AG09309 (cell line): ENCODE data around the gene CRACR2B.

Experiments
- DNase-seq: peaks from one replicate; pipeline ENCODE4 v3.0.0-alpha.2; 2010; ENCODE audit warnings: low read depth
- H3K4me3 ChIP-seq: 2 replicates; pipeline ENCODE4 v1.5.1; 2011; ENCODE audit warnings: mild to moderate bottlenecking, low read depth, low read length, moderate library complexity; ENCODE audit not compliant: control insufficient read depth
- TF ChIP-seq, protein P1 (sequence below): IDR thresholded peaks from 2 replicates; pipeline ENCODE4 v1.5.1; 2011; ENCODE audit warnings: mild to moderate bottlenecking, low read depth, low read length, inconsistent platforms; ENCODE audit not compliant: insufficient read depth, control insufficient read depth; ENCODE audit errors: missing control alignments

Gene CRACR2B

DNA sequence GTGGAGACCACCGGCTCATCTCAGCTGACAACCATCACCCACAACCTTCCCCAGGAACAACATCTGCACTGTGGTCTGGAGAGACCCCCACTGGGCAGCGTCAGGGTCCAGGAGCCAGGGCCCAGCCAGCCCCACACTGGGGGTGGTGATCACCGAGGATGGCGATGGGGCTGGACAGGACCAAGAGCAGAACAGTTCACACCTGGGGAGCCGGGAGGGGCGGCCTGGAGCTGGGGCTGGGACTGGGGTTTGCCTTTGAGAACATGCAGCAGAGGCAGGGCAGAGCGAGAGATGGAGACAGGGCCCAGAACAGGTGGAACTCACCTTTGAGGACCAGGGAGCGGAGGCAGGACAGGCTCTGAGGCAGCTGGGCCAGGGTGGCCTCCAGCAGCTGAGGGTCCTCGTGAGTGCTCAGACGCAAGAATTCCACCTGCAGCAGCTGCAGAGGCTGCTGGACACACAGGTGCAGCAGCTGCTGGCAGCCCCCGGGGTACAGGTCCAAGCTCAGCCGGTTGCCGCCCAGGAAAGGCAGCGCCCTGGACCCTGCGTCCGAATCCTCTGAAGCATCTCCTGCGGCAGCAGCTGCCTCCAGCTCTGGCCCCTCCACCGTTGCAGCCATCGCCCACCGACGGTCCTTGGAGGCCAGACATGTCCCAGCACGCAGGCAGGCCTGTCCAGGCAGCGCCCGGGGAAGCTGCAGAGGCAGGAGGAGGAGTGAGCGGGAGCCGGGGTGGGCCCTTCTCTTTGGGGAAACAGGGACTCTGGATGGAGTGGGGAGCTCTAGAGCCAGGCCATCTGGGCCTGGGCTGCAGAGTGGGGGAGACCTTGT, 23.7 kb upstream of the CRACR2B start:
- no peak for DNase-seq
- TF ChIP-seq, protein P1, sequence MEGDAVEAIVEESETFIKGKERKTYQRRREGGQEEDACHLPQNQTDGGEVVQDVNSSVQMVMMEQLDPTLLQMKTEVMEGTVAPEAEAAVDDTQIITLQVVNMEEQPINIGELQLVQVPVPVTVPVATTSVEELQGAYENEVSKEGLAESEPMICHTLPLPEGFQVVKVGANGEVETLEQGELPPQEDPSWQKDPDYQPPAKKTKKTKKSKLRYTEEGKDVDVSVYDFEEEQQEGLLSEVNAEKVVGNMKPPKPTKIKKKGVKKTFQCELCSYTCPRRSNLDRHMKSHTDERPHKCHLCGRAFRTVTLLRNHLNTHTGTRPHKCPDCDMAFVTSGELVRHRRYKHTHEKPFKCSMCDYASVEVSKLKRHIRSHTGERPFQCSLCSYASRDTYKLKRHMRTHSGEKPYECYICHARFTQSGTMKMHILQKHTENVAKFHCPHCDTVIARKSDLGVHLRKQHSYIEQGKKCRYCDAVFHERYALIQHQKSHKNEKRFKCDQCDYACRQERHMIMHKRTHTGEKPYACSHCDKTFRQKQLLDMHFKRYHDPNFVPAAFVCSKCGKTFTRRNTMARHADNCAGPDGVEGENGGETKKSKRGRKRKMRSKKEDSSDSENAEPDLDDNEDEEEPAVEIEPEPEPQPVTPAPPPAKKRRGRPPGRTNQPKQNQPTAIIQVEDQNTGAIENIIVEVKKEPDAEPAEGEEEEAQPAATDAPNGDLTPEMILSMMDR = no peak
- H3K4me3 ChIP-seq = peak overlapping the region; percentile 66

GRCh38 chr11:804599-804964, 23.1 kb upstream of the CRACR2B start:
- no peak for DNase-seq
- H3K4me3 ChIP-seq = peak overlapping the region; percentile 66
- TF ChIP-seq, protein P1 = no peak

DNA sequence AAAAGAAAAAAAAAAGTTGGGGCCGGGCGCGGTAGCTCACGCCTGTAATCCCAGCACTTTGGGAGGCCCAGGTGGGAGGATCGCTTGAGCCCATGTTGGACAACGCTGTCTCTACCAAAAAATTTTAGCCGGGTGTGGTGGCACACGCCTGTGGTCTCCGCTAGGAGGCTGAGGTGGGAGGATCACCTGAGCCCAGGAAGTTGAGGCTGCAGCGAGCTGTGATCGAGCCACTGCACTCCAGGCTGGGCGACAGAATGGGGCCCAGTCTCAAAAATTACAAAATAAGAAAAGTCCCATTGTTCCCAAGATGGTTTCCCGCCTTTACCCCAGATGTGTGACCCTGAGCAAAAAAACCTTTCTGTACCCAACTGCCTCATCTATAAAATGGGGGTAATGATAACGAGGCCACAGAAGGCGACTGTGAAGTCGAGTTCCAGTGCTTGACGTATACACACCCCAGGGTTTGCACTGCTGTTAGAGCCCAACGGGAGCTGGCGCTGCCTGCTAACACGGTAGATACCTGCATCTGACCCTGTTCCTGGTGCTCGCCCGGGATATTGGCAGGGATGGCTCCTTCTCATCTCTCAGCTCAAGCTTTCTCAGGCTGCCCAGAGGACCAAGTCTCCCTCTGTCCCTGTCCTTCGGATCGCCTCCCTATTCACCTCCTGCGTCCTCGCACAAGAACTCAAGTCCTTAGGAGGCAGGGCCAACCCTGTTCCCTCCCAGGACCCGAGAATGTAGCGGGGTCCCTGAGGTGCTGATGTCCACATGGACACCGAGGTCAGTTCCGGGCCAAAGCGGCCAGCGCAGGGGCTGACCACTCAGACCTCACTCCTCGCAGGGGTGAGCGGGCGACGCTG, 19.1 kb upstream of the CRACR2B start:
- TF ChIP-seq, protein P1 = no peak
- peak overlapping the region; percentile 97 for H3K4me3 ChIP-seq
- DNase-seq = no peak

- TF ChIP-seq, protein P1 = no peak
- peak within 1 kb of the TSS; percentile 97 for H3K4me3 ChIP-seq
- DNase-seq = peak; percentile 82
These were observed 18.3 kb upstream of the CRACR2B start, which contains the start of gene RPLP2 for GRCh38 chr11:809287-810039. RPLP2 (plus strand) TSS chr11:809967; CDS start chr11:810235, 268 bp downstream.

GRCh38 chr11:810040-810567, 17.6 kb upstream of the CRACR2B start:
- no peak for DNase-seq
- TF ChIP-seq, protein P1 = no peak
- H3K4me3 ChIP-seq = peak overlapping the region; percentile 97
